ENCODE results near the gene CD40LG.

GRCh38 chrX:136679531-136679930 is 31.6 kb downstream of the CD40LG start:
- no peak for TF ChIP-seq CTCF (IDR thresholded peaks at IDR 0.05; ENCODE audit: low read depth, low read length)
- TF ChIP-seq POLR2A (IDR thresholded peaks at IDR 0.05; ENCODE audit: extremely low read depth, insufficient read length) = no peak
